Glomerular endothelial cell (primary cell): ENCODE measurements around the gene PPP3CA. TPM values are rescaled to one million over a fixed set of nuclear protein-coding genes. Genes with fewer than 3 reads are reported as not detected.
A peak's percentile ranks its signal among the peaks of the same experiment; 100 is the strongest.

Experiments
- DNase-seq: peaks from one replicate; pipeline ENCODE4 v3.0.0-alpha.2; 2011; ENCODE audit warnings: low read depth, low spot score; ENCODE audit errors: extremely low read depth
- total RNA-seq: library from RNA; depleted of rRNA; stranded (reverse); fragments of >200 nt; gene quantifications from 2 replicates; pipeline ENCODE4 v1.2.3, GENCODE V29; 2015

The PPP3CA gene
- total RNA-seq, 1 donor from 2014 or later = 44.5 TPM

GRCh38 chr4:101218894-101219293, 128.4 kb downstream of the PPP3CA start:
- no peak for DNase-seq

- no peak for DNase-seq
Observed at GRCh38 chr4:101218346-101218745, 129.0 kb downstream of the PPP3CA start.

DNA sequence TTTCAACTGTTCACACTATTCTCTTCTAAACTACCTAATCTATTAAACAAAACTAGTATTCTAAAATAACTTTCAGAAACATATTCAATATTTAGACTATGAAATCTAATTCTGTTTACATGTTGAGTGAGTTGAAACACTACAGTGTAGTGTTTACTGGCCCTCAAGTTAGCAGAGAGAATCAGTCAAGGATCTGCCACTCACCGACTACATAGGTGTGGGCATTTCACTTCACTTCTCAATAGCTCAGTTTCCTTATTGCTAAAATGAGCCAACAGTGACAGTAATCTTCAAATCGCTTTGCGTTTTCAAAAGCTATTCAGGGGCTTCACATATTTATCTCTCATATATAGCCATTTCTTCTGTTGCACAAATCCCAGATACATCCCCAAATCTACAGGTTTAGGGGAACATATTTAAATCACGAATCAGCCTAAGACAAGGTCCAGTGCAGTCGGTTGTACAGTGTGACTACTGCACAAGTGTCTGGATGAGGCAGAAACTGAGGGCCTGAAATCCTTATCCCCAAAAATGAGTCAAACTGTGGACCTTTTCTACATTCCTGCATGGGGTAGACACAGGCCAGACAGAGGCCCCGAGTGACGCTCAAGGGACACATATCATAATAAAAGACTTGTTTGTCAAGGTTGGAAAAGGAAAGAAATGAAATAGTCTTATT, 129.8 kb downstream of the PPP3CA start:
- DNase-seq = no peak

DNA sequence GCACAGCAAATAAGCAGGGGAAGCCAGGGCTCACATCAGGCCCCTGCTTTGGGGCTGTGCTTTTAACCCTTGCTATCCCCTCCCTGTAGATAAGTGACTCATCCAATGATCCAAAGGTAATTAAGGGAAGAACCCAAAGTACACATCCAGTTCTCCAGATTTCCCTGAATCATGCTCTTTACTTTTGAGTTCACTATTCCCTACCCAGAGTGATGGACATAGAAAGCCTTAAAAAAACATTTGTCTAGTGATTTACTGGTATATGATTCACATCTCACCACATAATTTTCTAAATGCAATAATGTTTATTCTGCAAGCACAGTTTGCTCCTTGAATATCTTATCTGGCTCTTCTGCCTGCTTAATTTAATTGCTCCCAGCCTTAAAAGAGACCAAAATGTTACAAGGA, 136.2 kb downstream of the PPP3CA start:
- no peak for DNase-seq

DNA sequence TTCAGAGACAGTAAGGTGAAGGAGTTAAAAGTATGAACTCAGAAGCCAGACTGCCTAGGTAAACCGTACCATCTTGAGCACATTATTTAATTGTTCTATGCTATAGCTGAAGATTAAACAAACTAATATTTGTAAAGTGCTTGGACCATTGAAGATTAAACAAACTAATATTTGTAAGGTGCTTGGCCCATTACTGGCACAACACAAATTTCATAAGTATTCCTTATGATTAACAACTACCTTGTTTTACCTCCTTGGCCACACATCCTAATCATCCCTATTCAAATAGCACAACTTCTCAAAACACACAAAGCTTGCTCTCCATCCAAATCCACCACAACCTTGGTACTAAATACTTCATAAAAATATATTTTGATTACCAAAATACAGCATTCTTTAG, 137.0 kb downstream of the PPP3CA start:
- no peak for DNase-seq

DNA sequence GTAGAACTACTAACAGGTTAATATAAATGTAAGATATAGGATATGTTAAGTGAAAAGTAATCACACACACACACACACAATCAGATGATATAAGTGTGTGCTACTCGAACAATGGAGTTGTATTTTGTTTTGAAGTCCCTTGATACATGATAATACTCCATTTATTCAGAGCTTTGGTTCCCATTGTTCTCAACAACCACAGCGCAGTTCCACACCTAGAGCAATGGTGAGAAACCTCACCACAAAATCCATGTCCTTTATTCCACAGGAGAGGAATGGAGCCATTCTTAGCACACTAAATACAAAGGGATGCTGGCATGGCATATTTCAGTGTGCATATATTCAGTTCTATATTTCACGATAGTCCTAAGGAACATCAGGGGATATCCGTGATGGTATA, 139.2 kb downstream of the PPP3CA start:
- DNase-seq = no peak

DNA sequence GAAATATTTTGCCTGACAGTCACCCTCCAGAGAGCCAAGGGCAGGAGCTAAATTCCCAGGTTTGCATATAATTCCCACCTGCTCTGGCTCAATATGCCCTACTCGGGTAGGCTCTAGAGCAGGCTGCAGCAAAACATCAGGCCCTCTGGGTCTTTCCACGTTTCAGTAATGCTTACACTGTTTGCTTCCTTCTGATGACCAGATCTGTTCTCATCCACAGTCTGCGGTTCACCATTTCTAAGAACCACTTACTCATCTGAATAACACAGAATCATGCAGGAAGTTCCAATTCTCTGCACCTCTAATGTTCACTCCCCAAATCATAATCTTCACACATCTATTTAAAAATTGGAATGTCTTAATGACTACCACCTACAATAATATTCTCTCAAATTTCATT, 141.4 kb downstream of the PPP3CA start:
- no peak for DNase-seq

DNA sequence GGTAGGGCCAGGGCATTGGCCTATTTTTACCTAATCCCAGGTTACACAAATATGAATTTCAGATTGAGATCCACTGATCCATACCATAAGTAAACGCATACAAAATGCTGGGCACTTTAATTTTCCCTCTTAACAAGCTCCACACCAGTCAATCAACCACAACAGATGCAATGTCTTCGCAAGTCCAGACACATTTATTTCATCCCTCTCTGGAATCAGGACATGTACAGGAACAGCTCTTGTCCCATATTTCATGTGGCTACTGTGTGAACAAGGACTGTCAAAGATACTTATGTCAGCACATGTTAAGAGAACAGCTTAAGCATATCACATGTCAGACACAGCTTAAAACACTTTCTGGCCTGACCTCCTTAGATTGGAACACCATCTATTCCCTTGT, 145.9 kb downstream of the PPP3CA start:
- DNase-seq = no peak

GRCh38 chr4:101200561-101200960, 146.8 kb downstream of the PPP3CA start:
- DNase-seq = peak; percentile 93

- DNase-seq = no peak
Observed at GRCh38 chr4:101199507-101200285, 147.6 kb downstream of the PPP3CA start.

DNA sequence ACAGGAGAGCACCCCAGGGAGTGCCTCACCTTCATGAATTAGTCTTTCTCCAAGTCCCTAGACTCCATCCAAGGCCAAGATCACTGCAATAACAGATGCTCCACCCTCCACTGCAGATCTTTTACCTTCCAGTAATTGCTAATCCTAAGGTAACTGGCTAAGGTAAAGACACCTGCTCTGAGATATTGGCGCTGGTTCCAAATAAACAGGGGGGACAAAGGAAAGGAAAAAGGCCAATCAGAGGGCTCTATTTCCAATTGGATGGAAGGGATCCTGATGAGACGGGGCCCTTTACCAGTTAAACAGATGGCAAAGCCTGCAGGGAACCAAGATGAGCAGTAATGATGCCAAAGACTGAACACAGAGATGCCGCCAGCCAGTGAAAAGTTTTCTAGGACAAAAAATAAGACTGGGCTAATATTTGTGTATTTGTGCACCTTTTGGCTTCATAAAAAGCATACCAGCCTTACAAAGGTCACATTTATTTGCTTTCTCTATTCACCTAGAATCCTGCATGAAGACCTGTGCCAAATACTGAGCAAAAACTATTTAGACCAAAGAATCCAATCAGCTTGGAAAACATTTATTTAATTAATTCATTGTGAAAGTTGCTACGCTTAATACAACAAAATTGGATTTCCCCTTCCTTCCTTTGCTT, 148.5 kb downstream of the PPP3CA start:
- DNase-seq = no peak

GRCh38 chr4:101197350-101197749, 150.0 kb downstream of the PPP3CA start:
- DNase-seq = no peak

- no peak for DNase-seq
Observed at GRCh38 chr4:101192244-101192643, 155.1 kb downstream of the PPP3CA start.

DNA sequence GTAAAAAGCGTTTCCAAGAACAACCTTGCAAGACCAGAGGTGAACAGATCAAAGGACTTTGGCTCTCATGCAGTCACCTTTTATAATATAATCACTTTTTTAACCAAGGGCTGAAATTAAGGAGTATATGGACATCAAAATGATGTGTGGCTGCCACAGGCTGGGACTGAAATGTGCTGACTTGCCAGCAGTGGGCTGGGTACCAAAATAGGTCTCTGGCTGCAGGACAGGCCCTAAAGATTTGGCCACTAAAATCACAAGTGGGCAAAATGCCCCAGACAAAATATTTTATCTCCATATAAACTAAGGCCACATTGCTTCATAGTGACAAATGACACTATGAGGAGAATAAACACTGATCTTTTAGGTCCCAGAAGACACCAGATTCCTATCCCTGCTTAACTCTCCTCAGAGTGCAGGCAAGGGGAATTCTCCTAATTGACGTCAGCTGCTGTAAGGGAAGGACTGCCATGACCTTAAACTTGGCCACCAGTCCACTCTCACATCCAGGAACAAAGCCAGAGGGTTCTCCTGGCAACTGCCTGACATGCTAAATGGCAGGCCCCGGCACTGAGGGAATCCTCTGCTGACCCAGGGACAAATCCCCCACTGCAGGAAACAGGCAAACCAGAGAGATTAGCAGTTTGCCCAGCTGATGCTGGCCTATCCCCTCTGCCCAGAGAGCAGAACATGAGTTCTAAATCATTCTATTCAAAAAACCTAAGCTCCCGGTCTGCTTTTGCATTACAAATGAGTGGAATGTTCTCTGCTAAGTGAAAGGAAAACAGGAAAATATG, 155.8 kb downstream of the PPP3CA start:
- peak; percentile 68 for DNase-seq

- DNase-seq = no peak
Observed at GRCh38 chr4:101190751-101191150, 156.6 kb downstream of the PPP3CA start.

DNA sequence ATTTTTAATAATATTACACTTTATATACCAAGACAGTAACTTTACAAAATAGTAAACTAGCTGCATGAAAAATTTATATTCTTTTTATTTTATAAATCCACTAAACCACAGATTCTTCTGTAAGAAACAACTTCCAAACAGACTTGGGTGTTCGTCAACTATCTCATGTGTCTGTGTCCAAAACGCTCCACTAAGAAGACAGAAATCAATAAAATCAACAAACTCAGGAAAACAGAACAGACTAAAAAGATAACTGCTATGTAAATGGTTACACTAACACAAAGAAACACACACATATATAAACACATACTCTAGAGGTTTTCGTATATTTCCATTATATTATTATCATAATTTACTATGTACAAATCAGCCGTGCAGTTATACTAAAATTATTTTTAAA, 158.4 kb downstream of the PPP3CA start:
- DNase-seq = no peak

GRCh38 chr4:101187841-101188240, 159.5 kb downstream of the PPP3CA start:
- no peak for DNase-seq

- no peak for DNase-seq
Observed at GRCh38 chr4:101186567-101187184, 160.7 kb downstream of the PPP3CA start.

DNA sequence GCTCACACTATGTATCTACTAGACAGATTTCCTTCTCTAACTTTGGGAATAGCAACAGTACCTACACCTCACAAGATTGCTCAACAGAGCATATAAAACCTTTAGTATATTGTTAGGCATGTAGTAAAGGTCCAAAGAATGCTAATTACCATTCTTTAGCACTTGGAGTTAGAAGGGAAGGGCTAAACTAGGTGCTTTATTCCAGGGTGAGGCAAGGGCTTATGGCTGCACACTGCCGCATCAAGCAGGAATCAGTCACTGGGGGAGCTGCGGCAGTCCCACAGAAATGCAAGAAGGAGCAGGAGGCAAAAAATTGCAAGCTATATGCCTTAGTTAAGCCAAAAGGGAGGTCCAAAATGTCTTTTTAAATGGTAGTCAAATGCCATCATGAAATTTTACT, 162.7 kb downstream of the PPP3CA start:
- DNase-seq = no peak

GRCh38 chr4:101183666-101184373, 163.5 kb downstream of the PPP3CA start:
- no peak for DNase-seq
